H9 (cell line): ENCODE results near the gene STARD3. TPM values are rescaled to one million over a fixed set of nuclear protein-coding genes. Genes with fewer than 3 reads are reported as not detected.

Source experiments
- DNase-seq: peaks from one replicate; pipeline ENCODE4 v3.0.0-alpha.2; 2017
- H2AFZ ChIP-seq: one replicate; pipeline ENCODE4 v1.6.1; 2013; ENCODE audit warnings: mild to moderate bottlenecking, low read length, control low read depth, moderate library complexity
- H2AK5ac ChIP-seq: 2 replicates; pipeline ENCODE4 v1.6.1; 2013; ENCODE audit warnings: low read length, control low read depth, mixed read lengths; ENCODE audit not compliant: insufficient read length
- H2BK120ac ChIP-seq: one replicate; pipeline ENCODE4 v1.6.1; 2013; ENCODE audit warnings: low read depth, mild to moderate bottlenecking, low read length, control low read depth, inconsistent platforms; ENCODE audit not compliant: poor library complexity, severe bottlenecking
- H2BK12ac ChIP-seq: 2 replicates; pipeline ENCODE4 v1.6.1; 2013; ENCODE audit warnings: low read length, control low read depth, mixed read lengths, low read depth; ENCODE audit not compliant: insufficient read length
- H2BK15ac ChIP-seq: 2 replicates; pipeline ENCODE4 v1.6.1; 2013; ENCODE audit warnings: low read depth, low read length, control low read depth
- H2BK20ac ChIP-seq: one replicate; pipeline ENCODE4 v1.6.1; 2013; ENCODE audit warnings: low read depth, mild to moderate bottlenecking, low read length, control low read depth, inconsistent platforms; ENCODE audit not compliant: poor library complexity, severe bottlenecking
- H2BK5ac ChIP-seq: 2 replicates; pipeline ENCODE4 v1.6.1; 2013; ENCODE audit warnings: low read length, control low read depth, mixed read lengths; ENCODE audit not compliant: insufficient read length
- H3K14ac ChIP-seq: 2 replicates; pipeline ENCODE4 v1.6.1; 2013; ENCODE audit warnings: low read length, control low read depth; ENCODE audit not compliant: insufficient read depth
- H3K18ac ChIP-seq: 2 replicates; pipeline ENCODE4 v1.6.1; 2013; ENCODE audit warnings: low read depth, mild to moderate bottlenecking, mixed read lengths, low read length, control low read depth; ENCODE audit not compliant: insufficient read length
- H3K23ac ChIP-seq: 2 replicates; pipeline ENCODE4 v1.6.1; 2013; ENCODE audit warnings: low read length, control low read depth, mixed read lengths, low read depth; ENCODE audit not compliant: insufficient read length
- H3K23me2 ChIP-seq: 2 replicates; pipeline ENCODE4 v1.6.1; 2013; ENCODE audit warnings: low read depth, mild to moderate bottlenecking, mixed read lengths, low read length, control low read depth; ENCODE audit not compliant: insufficient read length, poor library complexity, severe bottlenecking
- H3K27ac ChIP-seq: 2 replicates; pipeline ENCODE4 v1.5.1; 2013; ENCODE audit warnings: low read length, control low read depth, mixed read lengths, low read depth; ENCODE audit not compliant: insufficient read length
- H3K27me3 ChIP-seq: 2 replicates; pipeline ENCODE4 v1.6.1; 2013; ENCODE audit warnings: low read length, control low read depth, inconsistent platforms; ENCODE audit not compliant: insufficient read depth
- H3K4ac ChIP-seq: 2 replicates; pipeline ENCODE4 v1.6.1; 2013; ENCODE audit warnings: low read depth, mild to moderate bottlenecking, control low read depth, inconsistent platforms, low read length, moderate library complexity
- H3K4me1 ChIP-seq: 2 replicates; pipeline ENCODE4 v1.6.1; 2013; ENCODE audit warnings: low read length, control low read depth, inconsistent platforms; ENCODE audit not compliant: insufficient read depth
- H3K4me2 ChIP-seq: 2 replicates; pipeline ENCODE4 v1.6.1; 2013; ENCODE audit warnings: low read length, control low read depth, mixed read lengths; ENCODE audit not compliant: insufficient read length, insufficient read depth
- H3K56ac ChIP-seq: 2 replicates; pipeline ENCODE4 v1.6.1; 2013; ENCODE audit warnings: low read depth, mild to moderate bottlenecking, mixed read lengths, low read length, control low read depth; ENCODE audit not compliant: insufficient read length
- H3K79me1 ChIP-seq: 2 replicates; pipeline ENCODE4 v1.6.1; 2013; ENCODE audit warnings: low read depth, mild to moderate bottlenecking, moderate library complexity, low read length, control low read depth, inconsistent platforms; ENCODE audit not compliant: insufficient read depth, poor library complexity, severe bottlenecking
- H3K79me2 ChIP-seq: 2 replicates; pipeline ENCODE4 v1.6.1; 2013; ENCODE audit warnings: low read length, control low read depth, inconsistent platforms; ENCODE audit not compliant: insufficient read depth
- H3K9ac ChIP-seq: 2 replicates; pipeline ENCODE4 v1.6.1; 2013; ENCODE audit warnings: low read length, control low read depth, mixed read lengths; ENCODE audit not compliant: insufficient read length; ENCODE audit errors: extremely low read depth
- H3K9me3 ChIP-seq: one replicate; pipeline ENCODE4 v1.6.1; 2013; ENCODE audit warnings: low read depth, low read length, inconsistent platforms; ENCODE audit not compliant: control insufficient read depth
- H3T11ph ChIP-seq: one replicate; pipeline ENCODE4 v1.6.1; 2013; ENCODE audit warnings: mild to moderate bottlenecking, low read length, control low read depth, inconsistent platforms
- H4K20me1 ChIP-seq: one replicate; pipeline ENCODE4 v1.6.1; 2013; ENCODE audit not compliant: control insufficient read depth, insufficient read length, insufficient read depth
- H4K5ac ChIP-seq: 2 replicates; pipeline ENCODE4 v1.6.1; 2013; ENCODE audit warnings: low read depth, mild to moderate bottlenecking, mixed read lengths, low read length, control low read depth; ENCODE audit not compliant: insufficient read length
- H4K8ac ChIP-seq: replicated peaks from 2 replicates; pipeline ENCODE4 v1.6.1; 2013; ENCODE audit warnings: low read length, control low read depth, mixed read lengths, low read depth; ENCODE audit not compliant: insufficient read length
- H4K91ac ChIP-seq: 2 replicates; pipeline ENCODE4 v1.6.1; 2013; ENCODE audit warnings: low read depth, mild to moderate bottlenecking, moderate library complexity, mixed read lengths, low read length, control low read depth; ENCODE audit not compliant: insufficient read length
- H3K27ac Mint-ChIP-seq, 3 experiments: 2 replicates in 2 of 3; 3 replicates in 1 of 3; pipeline ENCODE4 v1.8.0; 2020 to 2021; ENCODE audit warnings: mixed read lengths in 3 of 3, mild to moderate bottlenecking in 1 of 3, moderate library complexity in 1 of 3
- H3K27me3 Mint-ChIP-seq: 2 replicates; pipeline ENCODE4 v1.8.0; 2021; ENCODE audit warnings: low read depth, mild to moderate bottlenecking, moderate library complexity, mixed read lengths
- H3K36me3 Mint-ChIP-seq, 3 experiments: 2 replicates in 2 of 3; 3 replicates in 1 of 3; pipeline ENCODE4 v1.8.0; 2020 to 2021; ENCODE audit warnings: low read depth in 3 of 3, mixed read lengths in 3 of 3; ENCODE audit not compliant: insufficient read depth in 1 of 3
- H3K4me1 Mint-ChIP-seq, 2 experiments: 2 replicates each; pipeline ENCODE4 v1.8.0; 2020; ENCODE audit warnings: mixed read lengths in 2 of 2
- H3K4me3 Mint-ChIP-seq, 2 experiments: 2 replicates in 1 of 2; 3 replicates in 1 of 2; pipeline ENCODE4 v1.8.0; 2020 to 2021; ENCODE audit warnings: mild to moderate bottlenecking in 2 of 2, mixed read lengths in 2 of 2, moderate library complexity in 1 of 2
- H3K9me3 Mint-ChIP-seq, 2 experiments: 2 replicates in 1 of 2; 3 replicates in 1 of 2; pipeline ENCODE4 v1.8.0; 2020; ENCODE audit warnings: mild to moderate bottlenecking in 2 of 2, mixed read lengths in 2 of 2, moderate library complexity in 1 of 2
- CTCF ChIP-seq: fragments of 200-600 bp; sonication (generic); conservative IDR thresholded peaks from 3 replicates; pipeline ENCODE4 v1.8.0; 2021; ENCODE audit warnings: antibody characterized with exemption, mild to moderate bottlenecking
- WGBS: extraction: QIAGEN DNeasy Blood & Tissue Kit; methylation state at CpG from one replicate; pipeline ENCODE4 v1.1.7; 2013; ENCODE audit warnings: missing lambda C conversion rate, low lambda C conversion rate, mixed read lengths; ENCODE audit not compliant: insufficient read length; ENCODE audit errors: extremely low coverage; 5-methylcytosine and 5-hydroxymethylcytosine counted together
- total RNA-seq: library from RNA; stranded (reverse); gene quantifications from 2 replicates; pipeline ENCODE4 v1.2.1, GENCODE V29; 2021

STARD3 gene
- total RNA-seq, 1 experiment from 2014 or later: 51.3 TPM

- Histone ChIP-seq H3K9me3 (no peaks in the 10 kb centered on the region), H3T11ph (no peak overlapping the region), H2AK5ac (no peak overlapping the region), H2BK15ac (no peak overlapping the region), H3K56ac (no peak overlapping the region), H2BK20ac (no peak overlapping the region), H3K23ac (no peak overlapping the region), H2BK5ac (no peak overlapping the region), H4K91ac (no peak overlapping the region), H3K79me2 (no peaks in the 10 kb centered on the region), H4K20me1 (no peaks in the 10 kb centered on the region), H3K4me2 (peak overlapping the region; percentile 58), H3K23me2 (peaks cover 13% of the 10 kb centered on the region), H2BK120ac (no peak overlapping the region), H4K5ac (no peak overlapping the region), H3K27me3 (peaks cover 13% of the 10 kb centered on the region; the same call in 1 of the 2 replicates), H3K18ac (no peak overlapping the region), H3K4me1 (peaks cover 21% of the 10 kb centered on the region; the same call in 1 of the 2 replicates), H3K14ac (no peak overlapping the region), H3K4ac (no peak overlapping the region), H4K8ac (no peak overlapping the region), H3K9ac (no peak overlapping the region), H2BK12ac (no peak overlapping the region), H3K79me1 (no peaks in the 10 kb centered on the region), H3K27ac (no peak overlapping the region), H2AFZ (no peak overlapping the region)
- DNase-seq: no peak
- H3K4me3 Mint-ChIP-seq: peak overlapping the region; percentile 75 to 96
- no CpG with 5 or more reads among the region's 16 CpGs for WGBS
- TF ChIP-seq CTCF: no peak
- peaks cover 54% of the 10 kb centered on the region for H3K27me3 Mint-ChIP-seq
- H3K27ac Mint-ChIP-seq: no peak overlapping the region; a peak in 1 of 7 replicates
- H3K9me3 Mint-ChIP-seq: no peaks in the 10 kb centered on the region; a peak in 1 of 5 replicates
- H3K4me1 Mint-ChIP-seq: peaks cover 67 to 82% of the 10 kb centered on the region in 2 experiments
- no peaks in the 10 kb centered on the region; a peak in 1 of 7 replicates for H3K36me3 Mint-ChIP-seq
Observed at GRCh38 chr17:39627712-39628516, 9.0 kb upstream of the STARD3 start.
